Fibroblast of the aortic adventitia (primary cell): ENCODE results near the gene COQ2. TPM values are rescaled to one million over a fixed set of nuclear protein-coding genes. Genes with fewer than 3 reads are reported as not detected.
A peak's percentile ranks its signal among the peaks of the same experiment; 100 is the strongest.
"Not testable (repeated sequence)": the region's sequence is repeated elsewhere in the genome, so short reads cannot be mapped to it uniquely, and the experiment has no call there.

ENCODE experiments used
- DNase-seq: peaks from one replicate; pipeline ENCODE4 v3.0.0-alpha.2; 2010; ENCODE audit warnings: low read depth
- H3K4me3 ChIP-seq: 2 replicates; pipeline ENCODE4 v1.5.1; 2011; ENCODE audit warnings: low read depth, mild to moderate bottlenecking, control low read depth, low read length, moderate library complexity
- total RNA-seq: library from RNA; depleted of rRNA; stranded (reverse); fragments of >200 nt; gene quantifications from 2 replicates; pipeline ENCODE4 v1.2.3, GENCODE V29; 2012; ENCODE audit warnings: low replicate concordance
- TF ChIP-seq, protein P1 (sequence below): IDR thresholded peaks from 2 replicates; pipeline ENCODE4 v1.5.1; 2011; ENCODE audit warnings: mild to moderate bottlenecking, low read length, control low read depth, inconsistent platforms; ENCODE audit not compliant: insufficient read depth

The COQ2 gene
- total RNA-seq, 1 donor = 16.1 TPM

DNA sequence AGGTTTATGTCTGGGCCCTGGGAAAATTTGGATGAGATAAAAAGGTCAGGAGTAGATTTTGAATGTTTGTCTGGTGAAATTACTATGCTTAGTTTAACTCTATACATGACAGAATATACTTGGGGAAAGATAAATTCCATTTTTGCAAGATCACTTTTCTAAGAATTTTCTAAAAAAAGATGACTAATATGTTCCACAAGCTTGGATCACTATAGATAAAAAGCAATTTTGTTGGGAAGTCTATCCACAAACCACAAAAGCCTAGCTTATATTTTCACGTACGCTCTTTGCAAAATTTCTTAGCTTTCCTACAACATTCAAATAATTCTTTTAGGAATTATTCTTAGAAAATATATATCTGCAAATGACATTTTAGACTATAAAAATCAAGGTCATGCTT is 20.6 kb upstream of the COQ2 start:
- H3K4me3 ChIP-seq = no peak overlapping the region
- no peak for DNase-seq
- TF ChIP-seq, protein P1, sequence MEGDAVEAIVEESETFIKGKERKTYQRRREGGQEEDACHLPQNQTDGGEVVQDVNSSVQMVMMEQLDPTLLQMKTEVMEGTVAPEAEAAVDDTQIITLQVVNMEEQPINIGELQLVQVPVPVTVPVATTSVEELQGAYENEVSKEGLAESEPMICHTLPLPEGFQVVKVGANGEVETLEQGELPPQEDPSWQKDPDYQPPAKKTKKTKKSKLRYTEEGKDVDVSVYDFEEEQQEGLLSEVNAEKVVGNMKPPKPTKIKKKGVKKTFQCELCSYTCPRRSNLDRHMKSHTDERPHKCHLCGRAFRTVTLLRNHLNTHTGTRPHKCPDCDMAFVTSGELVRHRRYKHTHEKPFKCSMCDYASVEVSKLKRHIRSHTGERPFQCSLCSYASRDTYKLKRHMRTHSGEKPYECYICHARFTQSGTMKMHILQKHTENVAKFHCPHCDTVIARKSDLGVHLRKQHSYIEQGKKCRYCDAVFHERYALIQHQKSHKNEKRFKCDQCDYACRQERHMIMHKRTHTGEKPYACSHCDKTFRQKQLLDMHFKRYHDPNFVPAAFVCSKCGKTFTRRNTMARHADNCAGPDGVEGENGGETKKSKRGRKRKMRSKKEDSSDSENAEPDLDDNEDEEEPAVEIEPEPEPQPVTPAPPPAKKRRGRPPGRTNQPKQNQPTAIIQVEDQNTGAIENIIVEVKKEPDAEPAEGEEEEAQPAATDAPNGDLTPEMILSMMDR = no peak

DNA sequence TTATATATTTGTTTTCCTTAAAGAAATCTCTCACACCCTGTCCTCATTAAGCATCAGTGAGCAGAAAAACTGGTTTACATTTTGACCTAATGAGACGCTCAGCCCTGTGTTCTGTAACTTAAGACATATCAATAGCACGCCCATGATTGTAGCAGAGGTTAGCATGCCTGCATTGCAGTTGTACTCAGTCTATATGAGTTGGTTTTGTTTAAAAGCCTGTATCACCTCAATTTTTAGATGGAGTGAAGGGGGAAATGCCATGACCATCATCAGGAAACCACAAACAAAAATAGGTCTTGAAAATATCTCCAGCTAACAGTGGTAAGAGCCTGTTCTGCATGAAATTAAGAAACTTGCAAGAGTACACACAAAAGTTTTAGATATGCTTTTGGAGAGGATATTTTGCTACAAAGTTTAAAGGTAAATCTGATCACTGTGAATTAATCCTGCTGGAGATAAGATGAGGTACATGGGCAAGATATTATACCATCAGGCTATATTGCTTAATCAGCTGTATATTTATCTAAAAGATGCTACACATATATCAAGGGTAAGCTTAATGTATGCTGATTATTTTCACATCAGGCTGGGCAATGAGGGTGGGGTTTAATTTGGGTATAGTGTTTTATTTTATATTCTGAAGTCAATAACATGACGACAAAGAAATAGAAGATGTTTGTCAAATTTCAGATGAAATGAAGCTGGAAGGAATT is 13.1 kb upstream of the COQ2 start:
- TF ChIP-seq, protein P1 = no peak
- no peak for DNase-seq
- no peak overlapping the region for H3K4me3 ChIP-seq

DNA sequence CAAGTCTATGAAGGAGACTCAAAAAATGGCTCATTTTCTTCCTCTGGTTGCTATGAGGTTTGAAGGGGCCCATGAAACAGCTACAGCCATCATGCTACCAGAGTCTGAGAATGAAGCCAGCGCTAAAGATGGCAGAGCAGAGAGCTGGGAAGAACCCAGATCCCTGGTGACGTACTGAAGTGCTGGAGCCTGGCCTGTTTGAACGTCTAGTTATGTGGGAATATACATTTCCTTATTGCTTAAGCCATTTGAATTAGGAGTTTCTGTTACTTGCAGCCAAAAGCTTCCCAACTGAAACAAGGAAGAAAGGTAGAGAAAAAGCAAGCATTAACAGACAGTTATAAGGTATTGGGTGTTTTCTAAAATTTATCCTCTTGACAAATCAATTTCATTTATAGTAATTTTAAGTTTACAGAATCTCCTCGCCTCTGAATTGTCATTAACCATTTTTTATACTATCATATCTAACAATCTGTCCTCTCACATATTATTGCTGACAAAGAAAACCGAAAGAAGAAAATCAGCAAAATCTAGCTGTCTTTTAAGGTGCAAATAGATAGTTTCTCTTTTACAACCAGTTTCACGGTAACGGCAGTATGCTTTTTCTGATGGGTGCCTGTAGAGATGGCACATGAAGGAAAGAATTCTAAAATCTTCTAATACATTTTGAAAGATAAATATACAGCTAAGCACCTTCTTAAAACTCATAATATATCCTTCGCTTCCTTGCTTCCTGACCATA is 8.9 kb upstream of the COQ2 start:
- TF ChIP-seq, protein P1 = no peak
- H3K4me3 ChIP-seq = no peak overlapping the region
- DNase-seq = no peak

DNA sequence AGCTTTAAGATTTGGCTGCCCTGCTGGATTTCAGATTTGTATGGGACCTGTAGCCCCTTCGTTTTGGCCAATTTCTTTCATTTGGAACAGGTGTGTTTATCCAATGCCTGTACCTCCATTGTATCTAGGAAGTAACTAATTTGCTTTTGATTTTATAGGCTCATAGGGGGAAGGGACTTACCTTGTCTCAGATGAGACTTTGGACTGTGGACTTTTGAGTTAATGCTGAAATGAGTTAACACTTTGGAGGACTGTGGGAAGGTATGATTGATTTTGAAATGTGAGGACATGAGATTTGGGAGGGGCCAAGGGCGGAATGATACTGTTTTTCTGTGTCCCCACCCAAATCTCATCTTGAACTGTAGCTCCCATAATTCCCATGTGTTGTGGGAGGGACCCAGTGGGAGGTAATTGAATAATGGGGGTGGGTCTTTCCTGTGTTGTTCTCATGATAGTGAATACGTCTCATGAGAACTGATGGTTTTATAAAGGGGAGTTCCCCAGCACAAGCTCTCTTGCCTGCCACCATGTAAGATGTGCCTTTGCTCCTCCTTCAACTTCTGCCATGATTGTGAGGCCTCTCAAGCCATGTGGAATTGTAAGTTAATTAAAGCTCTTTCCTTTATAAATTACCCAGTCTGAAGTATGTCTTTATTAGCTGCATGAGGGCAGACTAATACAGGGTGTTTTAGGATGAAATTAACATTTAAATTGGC is 5.6 kb upstream of the COQ2 start:
- H3K4me3 ChIP-seq, DNase-seq: not testable (repeated sequence)

DNA sequence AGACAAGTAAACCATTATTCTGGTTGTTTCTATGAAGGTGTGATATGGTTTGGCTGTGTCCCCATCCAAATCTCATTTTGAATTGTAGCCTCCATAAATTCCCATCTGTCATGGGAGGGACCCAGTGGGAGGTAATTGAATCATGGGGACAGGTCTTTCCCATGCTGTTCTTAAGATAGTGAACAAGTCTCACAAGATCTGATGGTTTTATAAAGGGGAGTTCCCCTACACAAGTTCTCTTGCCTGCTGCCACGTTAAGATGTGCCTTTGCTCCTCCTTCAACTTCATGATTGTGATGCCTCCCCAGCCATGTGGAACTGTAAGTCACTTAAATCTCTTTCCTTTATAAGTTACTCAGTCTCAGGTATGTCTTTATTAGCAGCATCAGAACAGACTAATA is 3.8 kb upstream of the COQ2 start:
- H3K4me3 ChIP-seq, DNase-seq: not testable (repeated sequence)

DNA sequence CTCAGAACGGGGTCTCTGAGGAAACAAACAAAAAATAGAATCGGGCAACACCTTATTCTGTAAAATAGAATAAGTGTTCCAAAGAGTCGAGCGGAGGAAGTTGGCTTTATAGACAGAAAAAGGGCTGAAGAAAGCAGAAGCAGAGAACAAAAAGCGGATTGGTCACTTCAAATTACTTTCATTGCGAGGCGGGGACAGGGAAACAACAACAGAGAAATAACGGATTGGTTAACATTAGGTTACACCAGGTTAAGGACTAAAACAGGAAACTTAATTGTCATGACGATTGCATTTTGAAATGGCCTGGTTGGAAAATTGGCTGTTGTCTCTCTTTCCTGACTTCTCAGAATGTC is 433 bp upstream of the COQ2 start:
- TF ChIP-seq, protein P1 = no peak
- DNase-seq = peak; percentile 58
- peak overlapping the region; percentile 72 for H3K4me3 ChIP-seq

DNA sequence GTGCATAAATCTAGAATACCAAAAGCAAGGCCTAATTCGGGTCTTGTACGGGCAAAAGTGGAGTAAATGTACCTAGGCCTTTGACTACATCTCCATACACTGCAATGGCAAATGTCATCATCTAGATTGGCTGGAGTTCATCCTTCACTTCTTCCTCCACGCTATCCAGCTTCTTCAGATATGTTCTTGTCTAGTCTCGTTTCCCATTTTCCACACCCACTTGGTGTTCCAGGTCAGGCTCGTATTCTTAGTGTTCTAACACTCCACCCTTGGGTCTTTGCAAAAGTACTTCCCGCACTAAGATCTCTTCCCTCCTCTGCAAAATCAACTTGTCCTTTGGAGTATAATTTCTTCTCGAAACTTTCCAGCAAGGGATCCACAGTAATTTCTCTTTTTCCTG is 1.4 kb downstream of the COQ2 start:
- DNase-seq = no peak
- no peak overlapping the region for H3K4me3 ChIP-seq
- TF ChIP-seq, protein P1 = no peak
